Esophagus muscularis mucosa (tissue), 4 donors: ENCODE measurements around the gene PRXL2B. TPM values are rescaled to one million over a fixed set of nuclear protein-coding genes. Genes with fewer than 3 reads are reported as not detected.
"Not testable (repeated sequence)": the region's sequence is repeated elsewhere in the genome, so short reads cannot be mapped to it uniquely, and the experiment has no call there.

Experiments
- DNase-seq: peaks from one replicate; pipeline ENCODE4 v3.0.0-alpha.2; 2017; ENCODE audit errors: extremely low spot score
- H3K27ac ChIP-seq, 4 donors: fragments of 200-600 bp; sonication (generic); replicated peaks in 1 of 4; 1 replicate in 3 of 4; 2 replicates in 1 of 4; pipeline ENCODE4 v1.5.1; 2016 to 2019; ENCODE audit warnings: mild to moderate bottlenecking in 1 of 4
- H3K27me3 ChIP-seq, 4 donors: fragments of 200-600 bp; sonication (generic); one replicate each; pipeline versions ENCODE4 v1.5.1 to v1.6.0; 2016 to 2019
- H3K36me3 ChIP-seq, 4 donors: fragments of 200-600 bp; sonication (generic); one replicate each; pipeline ENCODE4 v1.5.1; 2016 to 2019
- H3K4me1 ChIP-seq, 4 donors: fragments of 200-600 bp; sonication (generic); one replicate each; pipeline ENCODE4 v1.5.1; 2016 to 2019
- H3K4me3 ChIP-seq, 4 donors: fragments of 200-600 bp; sonication (generic); 1 replicate in 2 of 4; 2 replicates in 2 of 4; pipeline ENCODE4 v1.5.1; 2016 to 2019; ENCODE audit warnings: mild to moderate bottlenecking in 4 of 4, moderate library complexity in 1 of 4
- H3K9me3 ChIP-seq, 4 donors: fragments of 200-600 bp; sonication (generic); 1 replicate in 3 of 4; 2 replicates in 1 of 4; pipeline ENCODE4 v1.5.1; 2016 to 2019
- EP300 ChIP-seq: sonication (generic); formaldehyde crosslinking; IDR thresholded peaks from one replicate; pipeline ENCODE4 v1.6.1; 2017; ENCODE audit warnings: antibody characterized with exemption
- POLR2A ChIP-seq: fragments of 450-650 bp; IDR thresholded peaks from one replicate; pipeline ENCODE4 v1.6.1; 2017; ENCODE audit warnings: antibody characterized with exemption, moderate library complexity, mild to moderate bottlenecking, low read depth
- POLR2AphosphoS5 ChIP-seq, 2 donors: sonication (generic); formaldehyde crosslinking; IDR thresholded peaks; one replicate each; pipeline ENCODE4 v1.6.1; 2017; ENCODE audit warnings: antibody characterized with exemption in 2 of 2
- WGBS: methylation state at CpG from one replicate; pipeline ENCODE4 v1.1.5; 2018; 5-methylcytosine and 5-hydroxymethylcytosine counted together
- intact Hi-C: fragments of 100-400 bp; cut with DNase I; formaldehyde crosslinking; loops from one replicate; pipeline ENCODE4 v1.15.1; 2023
- total RNA-seq, 4 donors: library from RNA; depleted of rRNA; stranded (reverse); fragments of >200 nt; gene quantifications; one replicate each; pipeline versions ENCODE4 v1.1.0 to v1.2.1, GENCODE V29; 2016
- TF ChIP-seq, protein P1 (sequence below), 3 experiments: fragments of 200-600 bp in 2 of 3; fragments of 450-650 bp in 1 of 3; sonication (generic) in 2 of 3; IDR thresholded peaks; one replicate each; pipeline ENCODE4 v1.5.1; 2017 to 2019; ENCODE audit warnings: antibody characterized with exemption in 3 of 3, mild to moderate bottlenecking in 2 of 3, moderate library complexity in 1 of 3

Gene PRXL2B
- total RNA-seq, 4 donors from 2014 or later = 7.9 to 18.8 (median 14.8) TPM

DNA sequence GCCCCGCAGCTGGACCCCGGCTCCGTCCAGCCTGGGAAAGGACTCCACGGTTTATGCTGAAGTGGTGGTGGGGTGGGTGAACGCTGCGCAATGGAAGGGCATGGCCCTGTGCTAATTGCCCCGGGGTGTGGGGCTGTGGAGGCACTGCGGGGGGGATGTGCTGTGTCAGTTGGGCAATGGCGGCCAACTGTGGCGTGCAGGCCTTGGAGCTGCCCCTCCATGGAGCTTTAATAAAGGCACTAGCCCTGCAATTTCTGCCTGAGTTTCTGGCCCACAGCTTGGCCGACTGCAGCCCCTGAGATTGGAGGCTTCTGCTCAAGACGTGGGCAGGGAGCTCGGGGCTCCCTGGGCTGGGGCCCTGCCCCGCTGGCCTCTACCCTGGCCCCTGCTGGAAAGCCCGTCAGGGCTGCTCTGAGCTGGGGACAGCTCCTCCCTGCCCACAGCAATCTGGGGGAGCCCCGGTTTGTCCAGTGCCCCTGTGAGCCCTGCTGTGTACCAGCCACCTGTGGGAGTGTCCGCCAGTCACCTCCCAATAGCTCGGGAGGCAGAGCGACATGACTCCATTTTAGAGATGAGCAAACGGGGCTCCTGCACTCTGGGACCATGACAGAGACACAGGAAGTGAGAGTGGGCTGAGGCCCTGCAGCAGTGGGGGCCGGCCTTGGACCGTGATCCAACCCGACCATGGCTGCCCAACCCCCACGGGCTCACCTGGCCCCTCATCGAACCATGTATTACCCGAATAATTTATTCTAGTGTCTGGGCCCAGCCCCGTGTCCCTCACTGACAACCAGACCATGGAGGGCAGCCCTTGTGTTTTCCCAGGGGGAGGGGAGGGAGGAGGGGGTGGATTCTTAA, 39.1 kb upstream of the PRXL2B start:
- Histone ChIP-seq H3K27ac (peak overlapping the region; percentile 84 to 90 (median 89)), H3K4me1 (peaks cover 53 to 70% (median 64%) of the 10 kb centered on the region in 4 donors), H3K36me3 (no peaks in the 10 kb centered on the region), H3K4me3 (peak overlapping the region; percentile 55 to 75 (median 60)), H3K9me3 (no peaks in the 10 kb centered on the region), H3K27me3 (peaks cover 5 to 58% (median 16%) of the 10 kb centered on the region in 4 donors)
- intact Hi-C loops = loop anchor here (1.0 kb wide), 1 partner anchor 133 kb away; no protein-coding TSS in a partner anchor
- TF ChIP-seq, protein P1, sequence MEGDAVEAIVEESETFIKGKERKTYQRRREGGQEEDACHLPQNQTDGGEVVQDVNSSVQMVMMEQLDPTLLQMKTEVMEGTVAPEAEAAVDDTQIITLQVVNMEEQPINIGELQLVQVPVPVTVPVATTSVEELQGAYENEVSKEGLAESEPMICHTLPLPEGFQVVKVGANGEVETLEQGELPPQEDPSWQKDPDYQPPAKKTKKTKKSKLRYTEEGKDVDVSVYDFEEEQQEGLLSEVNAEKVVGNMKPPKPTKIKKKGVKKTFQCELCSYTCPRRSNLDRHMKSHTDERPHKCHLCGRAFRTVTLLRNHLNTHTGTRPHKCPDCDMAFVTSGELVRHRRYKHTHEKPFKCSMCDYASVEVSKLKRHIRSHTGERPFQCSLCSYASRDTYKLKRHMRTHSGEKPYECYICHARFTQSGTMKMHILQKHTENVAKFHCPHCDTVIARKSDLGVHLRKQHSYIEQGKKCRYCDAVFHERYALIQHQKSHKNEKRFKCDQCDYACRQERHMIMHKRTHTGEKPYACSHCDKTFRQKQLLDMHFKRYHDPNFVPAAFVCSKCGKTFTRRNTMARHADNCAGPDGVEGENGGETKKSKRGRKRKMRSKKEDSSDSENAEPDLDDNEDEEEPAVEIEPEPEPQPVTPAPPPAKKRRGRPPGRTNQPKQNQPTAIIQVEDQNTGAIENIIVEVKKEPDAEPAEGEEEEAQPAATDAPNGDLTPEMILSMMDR (IDR thresholded peaks at IDR 0.05) = no peak
- TF ChIP-seq POLR2AphosphoS5 (IDR thresholded peaks at IDR 0.05) = no peak
- TF ChIP-seq EP300 = no peak
- no peak for TF ChIP-seq POLR2A
- no peak for DNase-seq
- WGBS = 13% methylated on average over 15 of the region's 27 CpGs

GRCh38 chr1:2548068-2548589, 38.4 kb upstream of the PRXL2B start:
- Histone ChIP-seq H3K4me1 (peaks cover 53 to 70% (median 64%) of the 10 kb centered on the region in 4 donors), H3K4me3 (peak overlapping the region; percentile 55 to 75 (median 60)), H3K9me3 (no peaks in the 10 kb centered on the region), H3K27me3 (peaks cover 5 to 51% (median 16%) of the 10 kb centered on the region in 4 donors), H3K36me3 (no peaks in the 10 kb centered on the region), H3K27ac (peak overlapping the region; percentile 84 to 90 (median 89))
- intact Hi-C loops = loop anchor here (1.0 kb wide), 1 partner anchor 134 kb away; no protein-coding TSS in a partner anchor
- DNase-seq = no peak
- 14% methylated on average over 16 of the region's 17 CpGs for whole genome bisulfite sequencing
- TF ChIP-seq, protein P1 (IDR thresholded peaks at IDR 0.05) = peak in 2 of 3 experiments; percentile 91 to 94
- TF ChIP-seq POLR2A (no peak), POLR2AphosphoS5 (IDR thresholded peaks at IDR 0.05) (no peak), EP300 (no peak)

GRCh38 chr1:2549367-2550029, 37.1 kb upstream of the PRXL2B start:
- WGBS = 84% methylated on average over 13 of the region's 28 CpGs
- Histone ChIP-seq H3K4me3 (peak overlapping the region; percentile 55 to 75 (median 60)), H3K4me1 (peaks cover 43 to 62% (median 57%) of the 10 kb centered on the region in 4 donors), H3K27me3 (peaks cover 5 to 38% (median 16%) of the 10 kb centered on the region in 4 donors), H3K27ac (peak overlapping the region; percentile 84 to 90 (median 89))
- H3K36me3 ChIP-seq, intact Hi-C loops, DNase-seq, H3K9me3 ChIP-seq: not testable (repeated sequence)

DNA sequence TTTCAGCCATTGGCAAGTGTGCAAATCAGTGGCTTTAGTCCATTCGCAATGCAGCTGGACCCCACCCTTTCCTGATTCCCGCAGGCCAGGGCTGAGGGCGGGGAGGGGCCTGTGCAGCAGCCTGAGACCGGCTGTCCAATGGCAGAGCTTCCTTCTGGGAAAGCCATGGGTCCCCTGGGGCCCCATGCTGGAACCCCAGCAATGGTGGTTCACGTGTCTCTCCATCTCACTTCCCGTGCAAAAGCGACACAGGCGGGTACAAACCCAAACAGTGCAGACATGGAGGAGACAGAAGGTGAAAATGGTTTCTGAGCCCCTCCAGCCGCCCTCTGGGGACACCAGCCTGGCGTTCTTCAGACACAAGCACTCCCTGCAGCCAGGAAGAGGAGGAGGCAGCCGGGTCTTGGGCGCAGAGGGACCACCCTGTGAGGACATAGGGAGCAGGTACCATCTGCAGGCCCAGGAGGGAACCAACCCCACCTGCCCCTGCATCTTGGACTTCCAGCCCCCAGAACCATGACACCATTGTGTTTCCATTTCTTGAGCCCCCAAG, 36.2 kb upstream of the PRXL2B start:
- Histone ChIP-seq H3K27me3 (peaks cover 5 to 29% (median 16%) of the 10 kb centered on the region in 4 donors), H3K27ac (peak overlapping the region in 3 of 4 donors; percentile 20 to 62 (median 31)), H3K4me1 (peaks cover 41 to 62% (median 57%) of the 10 kb centered on the region in 4 donors), H3K4me3 (peak overlapping the region; percentile 16 to 32 (median 21))
- H3K36me3 ChIP-seq, H3K9me3 ChIP-seq, DNase-seq, intact Hi-C loops: not testable (repeated sequence)
- WGBS = 58% methylated on average over 7 of the region's 12 CpGs

DNA sequence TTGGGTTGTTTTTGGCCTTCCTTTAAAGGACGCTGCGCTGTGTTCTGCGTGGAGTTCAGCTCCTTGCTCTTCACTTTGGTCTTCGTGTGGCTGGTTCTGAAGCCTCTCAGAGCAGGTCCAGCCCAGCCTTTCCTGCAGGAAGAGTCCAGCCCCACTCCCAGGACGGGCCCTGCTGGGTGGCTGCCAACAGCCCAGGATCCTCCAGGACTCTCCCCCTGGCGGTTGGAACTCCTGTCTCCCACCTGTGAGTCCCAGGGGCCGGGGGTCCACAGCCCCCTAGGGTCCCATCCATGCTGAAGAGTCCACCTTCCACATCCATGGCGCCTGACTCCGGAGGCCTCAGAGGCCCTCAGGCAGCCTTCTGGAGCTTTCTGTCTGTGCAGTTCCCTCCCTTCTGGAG, 35.0 kb upstream of the PRXL2B start:
- 81% methylated on average over 7 of the region's 9 CpGs for WGBS
- H3K36me3 ChIP-seq, DNase-seq, H3K9me3 ChIP-seq, intact Hi-C loops: not testable (repeated sequence)
- peaks cover 39 to 59% (median 53%) of the 10 kb centered on the region in 4 donors for H3K4me1 ChIP-seq
- peaks cover 3 to 18% (median 11%) of the 10 kb centered on the region in 4 donors for H3K27me3 ChIP-seq
- H3K27ac ChIP-seq = peak overlapping the region in 2 of 4 donors; percentile 19 to 62
- peak overlapping the region in 2 of 4 donors; percentile 18 to 29 for H3K4me3 ChIP-seq
